Naive thymus-derived CD4-positive, alpha-beta T cell (primary cell): ENCODE data around the gene SNRK. TPM values are rescaled to one million over a fixed set of nuclear protein-coding genes. Genes with fewer than 3 reads are reported as not detected.

Experiments used
- ATAC-seq: fragments of 150-1000 bp; cut with Tn5 transposase; 2 replicates; pipeline ENCODE4 v1.10.0; 2021; ENCODE audit warnings: mild to moderate bottlenecking, moderate library complexity
- CTCF ChIA-PET: fragments of 350-600 bp; sonication (Branson Sonifier 250); formaldehyde crosslinking; loops from one replicate; lab custom pipeline; 2021; ENCODE audit warnings: antibody characterized with exemption; lab: Charles Lee
- POLR2A ChIA-PET: fragments of 350-600 bp; sonication (Branson Sonifier 250); formaldehyde crosslinking; loops from one replicate; lab custom pipeline; 2021; ENCODE audit warnings: antibody characterized with exemption, inconsistent platforms; lab: Charles Lee
- DNase-seq, 9 donors: peaks; one replicate each; pipeline versions ENCODE4 v3.0.0 to v3.0.0-alpha.2; 2020 to 2022; ENCODE audit warnings: mixed read lengths in 1 of 9
- H3K27ac ChIP-seq: one replicate; pipeline ENCODE4 v1.7.0; 2013; ENCODE audit warnings: mild to moderate bottlenecking, low read depth, low read length, moderate library complexity
- H3K27me3 ChIP-seq, 2 donors: one replicate each; pipeline ENCODE4 v1.7.0; 2013; ENCODE audit warnings: low read length in 2 of 2, mild to moderate bottlenecking in 2 of 2, moderate library complexity in 2 of 2; ENCODE audit not compliant: control insufficient read depth in 2 of 2, insufficient read depth in 2 of 2
- H3K36me3 ChIP-seq, 3 experiments: 1 replicate in 2 of 3; 2 replicates in 1 of 3; pipeline ENCODE4 v1.7.0; 2013; ENCODE audit warnings: low read length in 3 of 3, mild to moderate bottlenecking in 3 of 3, moderate library complexity in 1 of 3; ENCODE audit not compliant: insufficient read depth in 3 of 3, control insufficient read depth in 2 of 3
- H3K4me1 ChIP-seq, 2 donors: one replicate each; pipeline ENCODE4 v1.7.0; 2013; ENCODE audit warnings: low read length in 2 of 2, mild to moderate bottlenecking in 2 of 2, moderate library complexity in 1 of 2; ENCODE audit not compliant: control insufficient read depth in 2 of 2, insufficient read depth in 2 of 2
- H3K4me3 ChIP-seq: 2 replicates; pipeline ENCODE4 v1.7.0; 2013; ENCODE audit warnings: mild to moderate bottlenecking, low read length
- H3K9me3 ChIP-seq, 3 experiments: 1 replicate in 2 of 3; 2 replicates in 1 of 3; pipeline ENCODE4 v1.7.0; 2013; ENCODE audit warnings: low read length in 3 of 3; ENCODE audit not compliant: control insufficient read depth in 2 of 3
- H3K27ac Mint-ChIP-seq, 9 donors: one replicate each; pipeline ENCODE4 v1.8.0; 2020 to 2022; ENCODE audit warnings: mixed read lengths in 9 of 9, mild to moderate bottlenecking in 8 of 9, moderate library complexity in 5 of 9, inconsistent platforms in 2 of 9
- H3K27me3 Mint-ChIP-seq, 5 donors: one replicate each; pipeline ENCODE4 v1.8.0; 2021 to 2022; ENCODE audit warnings: mixed read lengths in 5 of 5, mild to moderate bottlenecking in 1 of 5
- H3K36me3 Mint-ChIP-seq, 5 donors: one replicate each; pipeline ENCODE4 v1.8.0; 2020 to 2022; ENCODE audit warnings: mixed read lengths in 5 of 5, mild to moderate bottlenecking in 3 of 5, inconsistent platforms in 1 of 5
- H3K4me1 Mint-ChIP-seq, 7 donors: one replicate each; pipeline ENCODE4 v1.8.0; 2020 to 2022; ENCODE audit warnings: mixed read lengths in 7 of 7, mild to moderate bottlenecking in 3 of 7, inconsistent platforms in 1 of 7
- H3K4me3 Mint-ChIP-seq, 10 donors: one replicate each; pipeline ENCODE4 v1.8.0; 2020 to 2022; ENCODE audit warnings: mild to moderate bottlenecking in 10 of 10, mixed read lengths in 10 of 10, moderate library complexity in 6 of 10, inconsistent platforms in 2 of 10
- H3K9me3 Mint-ChIP-seq, 11 donors: one replicate each; pipeline ENCODE4 v1.8.0; 2020 to 2022; ENCODE audit warnings: mixed read lengths in 11 of 11, mild to moderate bottlenecking in 4 of 11, inconsistent platforms in 1 of 11, moderate library complexity in 1 of 11
- intact Hi-C, 2 donors: fragments of 100-400 bp; cut with micrococcal nuclease; formaldehyde crosslinking; loops; one replicate each; pipeline ENCODE4 v1.15.1; 2023
- polyA plus RNA-seq, 2 donors: library from polyadenylated mRNA; unstranded; fragments of 300-500 nt; fragmentation: Illumina TruSeq; gene quantifications; one replicate each; pipeline ENCODE4 v1.2.3, GENCODE V29; 2021
- total RNA-seq, 6 experiments: library from RNA in 5 of 6; stranded (reverse) in 5 of 6; gene quantifications; 1 replicate in 5 of 6; 2 replicates in 1 of 6; pipeline ENCODE4 v1.2.3 and lab custom pipeline; 2021 to 2026

The SNRK gene
- total and polyA plus RNA-seq, 7 experiments from 2014 or later, result 63.4 to 176 (median 115) TPM

DNA sequence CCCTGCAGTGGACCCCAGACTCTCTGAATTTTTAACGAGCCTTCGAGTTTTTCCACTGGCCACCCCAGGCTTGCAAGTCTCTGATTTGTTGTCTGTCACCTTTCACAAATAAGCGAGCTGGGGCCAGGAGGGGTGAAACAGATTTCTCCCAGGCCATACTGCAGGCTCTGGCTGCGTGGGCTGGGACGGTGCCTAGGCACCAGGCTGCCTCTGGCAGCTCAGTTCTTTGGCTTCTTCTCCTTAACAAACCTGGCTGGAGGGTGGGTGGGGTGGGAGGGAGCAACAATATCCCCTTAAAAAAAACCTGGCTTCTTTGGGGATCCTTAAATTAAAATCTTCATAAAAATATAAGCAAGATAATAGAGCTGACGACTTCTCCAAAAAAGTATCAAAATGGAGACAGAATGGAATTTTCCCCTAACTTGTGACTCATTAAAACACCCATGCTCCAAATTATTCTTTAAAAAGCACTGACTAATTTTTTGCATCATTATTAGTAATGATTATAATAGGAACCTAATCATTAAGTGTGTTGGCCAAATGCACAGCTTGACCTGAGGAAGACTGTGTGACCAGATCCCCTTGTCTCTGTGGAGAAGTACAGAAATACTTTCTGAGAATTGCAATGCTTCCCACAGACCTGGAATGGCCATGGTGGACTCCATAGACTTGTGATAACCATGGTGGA, 84.1 kb downstream of the SNRK start:
- Histone ChIP-seq H3K4me3 (no peak overlapping the region), H3K4me1 (peaks cover 0 to 21% of the 10 kb centered on the region in 2 donors), H3K27ac (no peak overlapping the region), H3K9me3 (no peaks in the 10 kb centered on the region), H3K36me3 (no peaks in the 10 kb centered on the region), H3K27me3 (no peaks in the 10 kb centered on the region)
- Mint-ChIP-seq H3K36me3 (peaks cover 0 to 6% (median 0%) of the 10 kb centered on the region in 5 donors), H3K4me1 (peaks cover 0 to 11% (median 0%) of the 10 kb centered on the region in 7 donors), H3K4me3 (no peak overlapping the region), H3K27ac (peak overlapping the region in 3 of 9 donors; percentile 13 to 56 (median 38)), H3K9me3 (peaks cover 0 to 3% (median 0%) of the 10 kb centered on the region in 11 donors), H3K27me3 (no peaks in the 10 kb centered on the region)
- intact Hi-C loops, result no loop called here
- DNase-seq (no peak), ATAC-seq (no peak)
- CTCF ChIA-PET, result interaction anchor here (0.9 kb wide), 1 partner anchor 10 kb away, joined by 3 read pairs; no protein-coding TSS in a partner anchor
- POLR2A ChIA-PET, result interaction anchor here (0.9 to 1.2 kb wide), 2 partner anchors 12 to 146 kb away, joined by 3 to 4 read pairs; no protein-coding TSS in a partner anchor

DNA sequence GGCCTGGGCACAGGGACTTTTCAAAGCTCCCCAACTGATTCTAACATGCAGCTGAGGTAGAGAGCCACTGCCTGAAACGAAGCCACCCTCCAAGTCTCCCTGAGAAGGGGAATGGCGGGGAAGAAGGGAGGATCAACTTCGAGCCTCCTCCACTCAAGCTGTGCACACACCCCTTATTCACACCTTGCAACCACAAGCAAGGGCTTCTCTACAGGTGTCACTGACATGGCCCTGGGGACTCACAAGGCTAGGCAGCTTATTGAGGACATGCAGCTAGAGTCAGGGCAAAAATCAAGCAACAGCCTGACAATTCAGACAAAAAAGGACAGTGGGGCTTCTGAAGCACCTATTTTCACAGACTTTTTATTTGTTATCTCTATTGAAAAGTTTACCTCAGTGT, 85.2 kb downstream of the SNRK start:
- ChIA-PET CTCF (no interaction called here), POLR2A (no interaction called here)
- no peaks in the 10 kb centered on the region for H3K27me3 ChIP-seq
- no peaks in the 10 kb centered on the region for H3K9me3 ChIP-seq
- H3K4me1 Mint-ChIP-seq, result peaks cover 0 to 11% (median 4%) of the 10 kb centered on the region in 7 donors
- intact Hi-C loops, result no loop called here
- H3K9me3 Mint-ChIP-seq, result peaks cover 0 to 3% (median 0%) of the 10 kb centered on the region in 11 donors
- ATAC-seq (no peak), DNase-seq (no peak)
- H3K4me3 ChIP-seq, result no peak overlapping the region
- H3K36me3 ChIP-seq, result no peaks in the 10 kb centered on the region
- H3K4me3 Mint-ChIP-seq, result no peak overlapping the region
- H3K27ac Mint-ChIP-seq, result peak overlapping the region in 1 of 9 donors; percentile 58
- H3K27ac ChIP-seq, result no peak overlapping the region
- peaks cover 0 to 21% of the 10 kb centered on the region in 2 donors for H3K4me1 ChIP-seq
- no peaks in the 10 kb centered on the region for H3K36me3 Mint-ChIP-seq
- H3K27me3 Mint-ChIP-seq, result no peaks in the 10 kb centered on the region

DNA sequence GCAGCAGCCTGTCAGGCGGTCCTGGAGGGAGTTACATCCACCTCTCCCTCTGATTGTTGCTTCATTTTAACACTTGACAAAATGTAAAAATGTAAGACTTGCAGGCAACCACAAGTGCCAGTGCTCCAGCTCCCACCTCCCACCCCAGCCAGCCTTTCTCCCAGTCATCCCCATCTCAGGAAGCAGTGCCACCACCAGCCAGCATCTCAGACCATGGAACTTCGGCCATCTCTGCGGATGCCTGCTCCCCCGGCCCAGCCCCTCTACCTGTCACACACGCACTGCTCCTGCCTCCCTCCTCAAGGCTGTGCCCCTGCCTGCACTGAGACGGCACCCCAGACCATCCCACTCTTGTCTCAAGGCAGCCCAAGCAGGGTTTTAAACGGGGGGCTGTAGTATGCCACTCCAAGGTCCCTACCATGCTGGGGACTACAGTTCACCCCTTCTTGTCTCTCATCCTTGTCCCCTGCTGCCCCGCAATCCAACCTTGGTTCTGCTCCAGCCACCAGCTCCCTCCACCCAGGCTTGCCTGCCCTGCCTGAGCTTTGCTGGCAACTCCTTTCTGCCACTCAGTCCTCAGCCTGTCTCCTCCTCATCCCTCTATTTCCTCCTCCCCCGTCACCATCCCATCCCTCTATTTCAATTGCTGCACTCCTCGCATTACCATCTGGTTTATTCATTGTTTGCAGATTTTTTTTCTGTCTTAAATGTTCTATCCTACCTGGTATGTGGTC, 85.8 kb downstream of the SNRK start:
- Mint-ChIP-seq H3K4me1 (peaks cover 0 to 12% (median 5%) of the 10 kb centered on the region in 7 donors), H3K27ac (peak overlapping the region in 3 of 9 donors; percentile 30 to 71 (median 58)), H3K36me3 (no peaks in the 10 kb centered on the region), H3K9me3 (peaks cover 0 to 3% (median 0%) of the 10 kb centered on the region in 11 donors), H3K27me3 (no peaks in the 10 kb centered on the region), H3K4me3 (no peak overlapping the region)
- Histone ChIP-seq H3K9me3 (no peaks in the 10 kb centered on the region), H3K4me1 (peaks cover 0 to 21% of the 10 kb centered on the region in 2 donors), H3K4me3 (no peak overlapping the region), H3K27me3 (no peaks in the 10 kb centered on the region), H3K36me3 (no peaks in the 10 kb centered on the region), H3K27ac (no peak overlapping the region)
- ATAC-seq, result no peak
- intact Hi-C loops, result no loop called here
- CTCF ChIA-PET, result no interaction called here
- POLR2A ChIA-PET, result no interaction called here
- no peak for DNase-seq

- POLR2A ChIA-PET, result interaction anchor here (1.1 kb wide), 1 partner anchor 84 kb away, joined by 3 read pairs; no protein-coding TSS in a partner anchor
Observed at GRCh38 chr3:43372809-43373559, 86.6 kb downstream of the SNRK start.

GRCh38 chr3:43373560-43373928, 87.2 kb downstream of the SNRK start:
- no peak overlapping the region for H3K27ac ChIP-seq
- H3K36me3 Mint-ChIP-seq, result no peaks in the 10 kb centered on the region
- intact Hi-C loops, result no loop called here
- no peak overlapping the region for H3K4me3 ChIP-seq
- no peaks in the 10 kb centered on the region for H3K27me3 Mint-ChIP-seq
- no peaks in the 10 kb centered on the region for H3K9me3 ChIP-seq
- H3K27me3 ChIP-seq, result no peaks in the 10 kb centered on the region
- ATAC-seq, result no peak
- no peak overlapping the region for H3K4me3 Mint-ChIP-seq
- POLR2A ChIA-PET, result interaction anchor here (1.1 kb wide), 1 partner anchor 85 kb away, joined by 3 read pairs; no protein-coding TSS in a partner anchor
- CTCF ChIA-PET, result no interaction called here
- H3K4me1 Mint-ChIP-seq, result peaks cover under 1 to 26% (median 17%) of the 10 kb centered on the region in 7 donors
- H3K9me3 Mint-ChIP-seq, result peaks cover 0 to 3% (median 0%) of the 10 kb centered on the region in 11 donors
- DNase-seq, result no peak
- peak overlapping the region in 1 of 9 donors; percentile 28 for H3K27ac Mint-ChIP-seq
- H3K4me1 ChIP-seq, result peaks cover 6 to 31% of the 10 kb centered on the region in 2 donors
- no peaks in the 10 kb centered on the region for H3K36me3 ChIP-seq

More at GRCh38 chr3:43372809-43373559, 86.6 kb downstream of the SNRK start:
- H3K4me3 Mint-ChIP-seq, result no peak overlapping the region
- DNase-seq (no peak), ATAC-seq (no peak)
- no peaks in the 10 kb centered on the region for H3K27me3 Mint-ChIP-seq
- H3K9me3 Mint-ChIP-seq, result peaks cover 0 to 3% (median 0%) of the 10 kb centered on the region in 11 donors
- H3K27me3 ChIP-seq, result no peaks in the 10 kb centered on the region
- H3K36me3 Mint-ChIP-seq, result no peaks in the 10 kb centered on the region
- H3K4me3 ChIP-seq, result no peak overlapping the region
- no peak overlapping the region for H3K27ac ChIP-seq
- intact Hi-C loops, result no loop called here
- H3K27ac Mint-ChIP-seq, result peak overlapping the region in 3 of 9 donors; percentile 30 to 71 (median 58)
- H3K4me1 Mint-ChIP-seq, result peaks cover 0 to 20% (median 11%) of the 10 kb centered on the region in 7 donors
- H3K4me1 ChIP-seq, result peaks cover 3 to 25% of the 10 kb centered on the region in 2 donors
- no peaks in the 10 kb centered on the region for H3K9me3 ChIP-seq
- no peaks in the 10 kb centered on the region for H3K36me3 ChIP-seq
- CTCF ChIA-PET, result no interaction called here
